GM12874 (cell line): Measurements from ENCODE around the gene FLOT1.

Source experiments
- TF ChIP-seq, protein P1 (sequence below): IDR thresholded peaks from 2 replicates; pipeline ENCODE4 v1.5.1; 2011; ENCODE audit warnings: low read depth, mild to moderate bottlenecking, control low read depth, low read length, moderate library complexity; ENCODE audit not compliant: insufficient read depth

Gene FLOT1

DNA sequence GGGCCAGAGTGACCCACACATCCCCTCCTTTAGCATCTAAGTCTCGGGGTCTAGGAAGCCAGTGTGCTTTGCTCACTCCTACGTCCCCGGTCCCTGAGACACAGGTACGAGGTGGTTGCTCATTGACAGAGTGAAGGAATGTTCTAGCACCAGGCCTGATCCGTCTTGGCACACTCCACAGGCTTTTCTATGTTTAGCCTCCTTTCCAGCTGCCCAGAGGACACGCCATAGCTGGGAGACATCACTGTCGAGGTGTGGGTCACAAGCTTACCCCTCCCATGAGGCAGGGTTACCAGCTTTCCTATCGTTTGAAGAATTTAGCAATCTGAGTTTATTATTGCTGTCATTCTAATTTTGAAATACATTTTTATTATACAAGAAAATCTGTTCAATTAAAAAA lies 32.2 kb upstream of the FLOT1 start:
- TF ChIP-seq, protein P1, sequence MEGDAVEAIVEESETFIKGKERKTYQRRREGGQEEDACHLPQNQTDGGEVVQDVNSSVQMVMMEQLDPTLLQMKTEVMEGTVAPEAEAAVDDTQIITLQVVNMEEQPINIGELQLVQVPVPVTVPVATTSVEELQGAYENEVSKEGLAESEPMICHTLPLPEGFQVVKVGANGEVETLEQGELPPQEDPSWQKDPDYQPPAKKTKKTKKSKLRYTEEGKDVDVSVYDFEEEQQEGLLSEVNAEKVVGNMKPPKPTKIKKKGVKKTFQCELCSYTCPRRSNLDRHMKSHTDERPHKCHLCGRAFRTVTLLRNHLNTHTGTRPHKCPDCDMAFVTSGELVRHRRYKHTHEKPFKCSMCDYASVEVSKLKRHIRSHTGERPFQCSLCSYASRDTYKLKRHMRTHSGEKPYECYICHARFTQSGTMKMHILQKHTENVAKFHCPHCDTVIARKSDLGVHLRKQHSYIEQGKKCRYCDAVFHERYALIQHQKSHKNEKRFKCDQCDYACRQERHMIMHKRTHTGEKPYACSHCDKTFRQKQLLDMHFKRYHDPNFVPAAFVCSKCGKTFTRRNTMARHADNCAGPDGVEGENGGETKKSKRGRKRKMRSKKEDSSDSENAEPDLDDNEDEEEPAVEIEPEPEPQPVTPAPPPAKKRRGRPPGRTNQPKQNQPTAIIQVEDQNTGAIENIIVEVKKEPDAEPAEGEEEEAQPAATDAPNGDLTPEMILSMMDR, result no peak

DNA sequence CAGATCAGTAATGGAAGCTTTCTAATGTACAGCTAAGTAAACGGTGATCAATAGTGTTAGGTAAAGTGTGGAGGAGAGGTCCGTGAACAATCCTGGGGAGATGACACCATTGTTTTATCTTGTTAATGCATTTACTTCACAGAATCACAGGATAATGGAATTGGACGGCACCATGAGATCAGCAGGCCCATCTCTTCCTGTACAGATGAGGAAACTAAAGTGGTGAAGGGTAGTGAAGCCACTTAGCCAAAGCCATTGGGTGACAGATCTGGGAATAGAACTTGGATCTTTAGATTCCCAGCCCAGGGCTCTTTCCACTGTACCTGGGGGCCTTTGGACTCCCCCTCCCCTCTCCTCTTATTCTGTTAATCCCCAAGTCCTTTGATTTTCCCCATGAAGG lies 28.1 kb upstream of the FLOT1 start:
- TF ChIP-seq, protein P1, result no peak

DNA sequence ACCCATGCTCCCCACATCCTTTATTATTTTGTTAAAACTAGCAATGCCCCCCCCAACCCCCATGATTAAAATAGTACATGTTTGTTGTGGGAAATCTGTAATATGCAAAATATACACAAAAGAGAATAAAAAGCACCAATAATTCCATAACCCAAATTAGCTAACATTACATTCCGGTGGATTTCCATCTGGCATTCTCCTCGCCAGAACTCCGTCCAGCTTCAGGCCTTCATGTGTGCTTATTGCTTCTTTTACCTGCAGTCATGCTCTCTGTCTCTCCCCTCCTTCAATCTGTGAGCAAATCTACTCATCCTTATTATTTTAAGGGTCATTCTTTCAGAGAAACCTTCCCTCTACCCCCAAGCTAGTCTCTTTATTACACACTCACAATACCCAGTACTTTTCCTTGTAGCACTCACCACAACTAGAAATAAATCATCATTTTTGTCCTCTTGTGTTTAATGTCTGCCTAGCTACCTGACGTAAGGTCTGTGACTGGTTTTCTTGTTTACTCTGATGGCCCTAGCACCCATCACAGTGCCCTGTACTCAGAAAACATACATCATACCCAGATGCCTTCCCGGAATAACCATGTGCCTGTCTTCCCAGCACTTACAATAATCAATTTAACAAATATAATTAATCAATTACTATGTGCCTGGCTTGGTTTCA lies 27.5 kb upstream of the FLOT1 start:
- TF ChIP-seq, protein P1, result no peak

DNA sequence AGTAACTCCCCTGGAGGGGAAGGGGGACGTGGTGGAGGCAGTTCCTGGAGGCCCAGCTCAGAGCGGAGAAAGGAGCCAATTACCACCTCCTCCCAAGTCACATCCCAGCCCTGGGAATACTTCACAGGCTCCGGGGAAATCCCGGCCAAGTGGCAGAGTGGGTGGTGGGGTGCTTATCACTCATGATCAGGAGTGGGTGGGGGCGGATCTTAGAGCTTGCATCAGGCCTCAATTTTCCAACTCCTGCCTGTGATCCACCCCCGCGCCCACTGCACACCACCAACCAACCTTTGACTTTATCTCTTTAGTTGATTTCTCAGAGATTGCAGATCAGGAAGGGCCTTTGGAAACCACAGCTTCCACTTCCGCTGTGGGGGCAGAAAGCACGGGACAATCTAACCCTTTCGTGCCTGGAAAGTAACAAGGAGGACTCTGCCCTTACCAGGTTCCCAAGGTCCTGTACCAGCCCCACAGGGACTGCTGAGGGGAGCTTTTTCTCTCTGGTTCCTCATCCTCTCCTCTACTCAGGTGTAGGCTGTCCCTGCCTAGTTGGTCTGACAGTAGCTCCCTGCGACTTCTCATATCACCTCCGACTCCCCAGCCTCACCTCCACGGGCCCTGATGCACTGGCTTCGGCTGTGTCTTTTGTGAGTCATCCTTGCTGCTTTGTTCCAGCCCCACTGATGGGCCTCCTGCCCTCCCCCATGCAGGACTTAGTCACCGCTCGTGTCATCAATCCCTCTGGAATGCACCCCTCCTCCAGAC lies 26.8 kb upstream of the FLOT1 start:
- TF ChIP-seq, protein P1, result no peak

DNA sequence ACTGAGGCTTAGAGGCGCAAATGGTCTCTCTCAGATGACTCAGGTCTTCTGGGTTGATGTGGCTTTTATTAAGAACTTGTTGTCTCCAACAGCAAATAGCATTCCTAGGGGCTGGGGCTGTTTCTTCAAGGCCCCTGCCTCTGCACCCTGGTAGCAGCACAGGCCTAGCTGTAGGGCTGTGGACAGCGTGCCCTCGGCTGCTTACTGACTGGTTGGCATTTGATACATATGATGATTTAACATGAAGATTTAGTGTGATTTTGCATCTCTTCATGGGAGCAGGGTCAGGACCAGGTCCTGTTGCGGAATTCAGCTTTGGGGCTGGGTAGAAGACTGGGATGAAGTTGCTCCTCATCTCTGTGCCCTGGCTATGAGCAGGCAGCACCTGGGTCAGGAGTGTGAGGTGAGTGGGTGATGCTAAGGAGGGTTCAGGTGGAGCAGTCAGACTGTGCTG lies 26.2 kb upstream of the FLOT1 start:
- TF ChIP-seq, protein P1, result no peak

DNA sequence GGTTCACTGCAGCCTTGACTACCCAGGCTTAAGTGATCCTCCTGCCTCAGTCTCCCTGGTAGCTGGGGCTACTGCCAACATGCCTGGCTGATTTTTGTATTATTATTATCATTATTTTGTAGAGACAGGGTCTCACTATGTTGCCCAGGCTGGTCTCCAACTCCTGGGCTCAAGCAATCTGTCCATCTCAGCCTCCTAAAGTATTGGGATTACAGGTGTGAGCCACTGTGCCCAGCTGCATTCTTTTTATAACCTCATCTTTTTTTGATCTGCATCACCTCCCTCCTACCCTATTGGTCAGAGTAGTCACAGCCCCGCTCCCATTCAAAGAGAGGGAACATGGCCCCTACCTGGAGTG lies 25.4 kb upstream of the FLOT1 start:
- TF ChIP-seq, protein P1, result no peak

DNA sequence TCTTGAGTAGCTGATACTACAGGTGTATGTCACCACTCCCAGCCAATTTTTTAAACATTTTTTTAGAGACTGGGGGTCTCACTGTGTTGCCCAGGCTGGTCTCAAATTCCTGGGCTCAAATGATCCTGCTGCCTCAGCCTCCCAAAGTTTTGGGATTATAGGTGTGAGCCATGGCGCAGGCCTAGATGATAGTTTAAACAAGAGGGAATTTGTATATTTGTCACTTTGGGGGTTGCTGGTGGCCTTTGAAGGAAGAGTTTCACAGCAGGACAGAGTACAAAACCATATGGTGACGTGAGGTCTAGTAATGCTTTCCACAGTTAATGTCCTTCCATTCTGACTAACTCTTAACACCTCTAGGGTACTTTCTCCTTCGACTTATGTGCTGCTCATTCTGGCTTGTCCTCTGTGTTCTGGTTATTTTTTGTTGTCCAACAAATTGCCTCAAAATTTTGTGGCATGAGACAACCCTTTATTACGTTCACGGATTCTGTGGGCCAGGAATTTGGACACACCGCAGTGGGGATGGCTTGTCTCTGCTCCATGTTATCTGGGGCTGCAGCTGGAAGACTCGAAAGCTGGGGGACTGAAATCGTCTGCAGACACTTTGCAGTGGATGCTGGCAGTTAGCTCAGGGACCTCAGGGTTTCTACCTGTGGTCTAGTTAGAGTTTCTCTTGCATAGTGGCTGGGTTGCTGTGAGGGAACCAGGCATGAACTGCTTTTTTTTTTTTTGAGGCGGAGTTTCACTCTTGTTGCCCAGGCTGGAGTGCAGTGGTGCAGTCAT lies 24.9 kb upstream of the FLOT1 start:
- TF ChIP-seq, protein P1, result no peak
